PC-9 (cell line): Measurements from ENCODE around the gene MLIP. TPM values are rescaled to one million over a fixed set of nuclear protein-coding genes. Genes with fewer than 3 reads are reported as not detected.

Experiments
- BruUV-seq: library from RNA; stranded (reverse); fragments of 400-500 nt; replicated peaks from 2 replicates; lab custom pipeline; 2021; lab: Mats Ljungman, UMichigan
- CTCF ChIA-PET: fragments of 300-600 bp; sonication (Branson Sonifier 250); formaldehyde crosslinking; loops from one replicate; lab custom pipeline; 2022; ENCODE audit warnings: antibody characterized with exemption; lab: Charles Lee
- POLR2A ChIA-PET: fragments of 300-600 bp; sonication (Branson Sonifier 250); formaldehyde crosslinking; loops from one replicate; lab custom pipeline; 2022; ENCODE audit warnings: antibody characterized with exemption; ENCODE audit not compliant: unreplicated experiment; lab: Charles Lee
- DNase-seq, 2 experiments: peaks; one replicate each; pipeline versions ENCODE4 v3.0.0 to v3.0.0-alpha.2; 2015 to 2022; ENCODE audit warnings: mixed read lengths in 1 of 2
- H2AFZ ChIP-seq: fragments of 200-600 bp; sonication (generic); 2 replicates; pipeline ENCODE4 v1.8.1; 2017; ENCODE audit warnings: antibody characterized with exemption
- H3F3A ChIP-seq: fragments of 200-600 bp; sonication (generic); 2 replicates; pipeline ENCODE4 v1.8.1; 2017; ENCODE audit warnings: antibody characterized with exemption, mild to moderate bottlenecking, low read depth; ENCODE audit not compliant: insufficient read depth
- H3K27ac ChIP-seq: fragments of 200-600 bp; sonication (generic); 2 replicates; pipeline ENCODE4 v1.6.1; 2016; ENCODE audit warnings: mixed run types
- H3K27me3 ChIP-seq: fragments of 200-600 bp; sonication (generic); 2 replicates; pipeline ENCODE4 v1.6.1; 2016; ENCODE audit warnings: low read depth, mixed run types; ENCODE audit not compliant: insufficient read depth
- H3K36me3 ChIP-seq: fragments of 200-600 bp; sonication (generic); 2 replicates; pipeline ENCODE4 v1.6.1; 2016; ENCODE audit warnings: low read depth, mixed run types
- H3K4me1 ChIP-seq: fragments of 200-600 bp; sonication (generic); replicated peaks from 2 replicates; pipeline ENCODE4 v1.6.1; 2016; ENCODE audit warnings: mixed run types; ENCODE audit not compliant: insufficient read depth
- H3K4me2 ChIP-seq: fragments of 200-600 bp; sonication (generic); 2 replicates; pipeline ENCODE4 v1.6.1; 2017; ENCODE audit warnings: mixed run types
- H3K4me3 ChIP-seq: fragments of 200-600 bp; sonication (generic); 2 replicates; pipeline ENCODE4 v1.6.1; 2016; ENCODE audit warnings: mixed run types
- H3K79me2 ChIP-seq: fragments of 200-600 bp; sonication (generic); 2 replicates; pipeline ENCODE4 v1.6.1; 2017; ENCODE audit warnings: low read depth, mixed run types
- H3K9me2 ChIP-seq: fragments of 200-600 bp; sonication (generic); 2 replicates; pipeline ENCODE4 v1.8.1; 2017; ENCODE audit warnings: mild to moderate bottlenecking; ENCODE audit not compliant: insufficient read depth
- H3K9me3 ChIP-seq: fragments of 200-600 bp; sonication (generic); 2 replicates; pipeline ENCODE4 v1.8.1; 2016; ENCODE audit warnings: low read depth; ENCODE audit not compliant: insufficient read depth
- H4K20me1 ChIP-seq: fragments of 200-600 bp; sonication (generic); 2 replicates; pipeline ENCODE4 v1.8.1; 2017; ENCODE audit not compliant: insufficient read depth
- EZH2 ChIP-seq: fragments of 200-600 bp; sonication (generic); IDR thresholded peaks from 2 replicates; pipeline ENCODE4 v1.8.0; 2017; ENCODE audit warnings: antibody characterized with exemption, low read depth
- intact Hi-C: fragments of 100-400 bp; cut with micrococcal nuclease; formaldehyde crosslinking; loops from one replicate; pipeline ENCODE4 v1.10.0; 2022; ENCODE audit not compliant: unreplicated experiment
- total RNA-seq: library from RNA; stranded (reverse); gene quantifications from 2 replicates; pipeline ENCODE4 v1.2.3, GENCODE V29; 2021
- TF ChIP-seq, protein P1 (sequence below): fragments of 200-600 bp; sonication (generic); conservative IDR thresholded peaks from 2 replicates; pipeline ENCODE4 v1.6.1; 2017; ENCODE audit warnings: mixed run types, antibody characterized with exemption, mild to moderate bottlenecking, moderate library complexity

MLIP gene
- total RNA-seq, 1 experiment from 2014 or later: 0.79 TPM

DNA sequence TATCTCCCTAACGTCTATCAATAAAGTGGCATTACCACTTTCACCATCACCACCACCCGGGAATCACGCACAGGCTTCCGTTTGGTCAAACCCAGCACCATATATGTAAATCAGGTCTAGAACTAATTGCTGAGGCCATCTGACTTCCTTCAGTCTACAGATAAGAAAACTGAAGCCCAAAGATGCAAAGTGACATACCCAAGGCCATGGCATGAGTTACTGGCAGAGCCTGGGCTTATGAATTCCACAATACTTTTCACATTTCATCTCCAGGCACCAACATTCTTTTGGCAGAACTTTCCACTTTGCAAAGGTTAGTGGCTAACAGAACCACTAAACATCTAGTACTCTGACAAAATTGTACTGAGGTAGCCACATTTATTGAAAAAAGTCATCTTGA, 132.5 kb downstream of the MLIP start:
- TF ChIP-seq EZH2: no peak
- TF ChIP-seq, protein P1, sequence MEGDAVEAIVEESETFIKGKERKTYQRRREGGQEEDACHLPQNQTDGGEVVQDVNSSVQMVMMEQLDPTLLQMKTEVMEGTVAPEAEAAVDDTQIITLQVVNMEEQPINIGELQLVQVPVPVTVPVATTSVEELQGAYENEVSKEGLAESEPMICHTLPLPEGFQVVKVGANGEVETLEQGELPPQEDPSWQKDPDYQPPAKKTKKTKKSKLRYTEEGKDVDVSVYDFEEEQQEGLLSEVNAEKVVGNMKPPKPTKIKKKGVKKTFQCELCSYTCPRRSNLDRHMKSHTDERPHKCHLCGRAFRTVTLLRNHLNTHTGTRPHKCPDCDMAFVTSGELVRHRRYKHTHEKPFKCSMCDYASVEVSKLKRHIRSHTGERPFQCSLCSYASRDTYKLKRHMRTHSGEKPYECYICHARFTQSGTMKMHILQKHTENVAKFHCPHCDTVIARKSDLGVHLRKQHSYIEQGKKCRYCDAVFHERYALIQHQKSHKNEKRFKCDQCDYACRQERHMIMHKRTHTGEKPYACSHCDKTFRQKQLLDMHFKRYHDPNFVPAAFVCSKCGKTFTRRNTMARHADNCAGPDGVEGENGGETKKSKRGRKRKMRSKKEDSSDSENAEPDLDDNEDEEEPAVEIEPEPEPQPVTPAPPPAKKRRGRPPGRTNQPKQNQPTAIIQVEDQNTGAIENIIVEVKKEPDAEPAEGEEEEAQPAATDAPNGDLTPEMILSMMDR: no peak
- Histone ChIP-seq H3K79me2 (no peaks in the 10 kb centered on the region), H3K4me3 (no peak overlapping the region), H3K36me3 (no peaks in the 10 kb centered on the region), H4K20me1 (no peaks in the 10 kb centered on the region), H3K27ac (no peak overlapping the region), H2AFZ (no peak overlapping the region), H3K9me2 (no peaks in the 10 kb centered on the region), H3K9me3 (no peaks in the 10 kb centered on the region), H3K4me2 (no peak overlapping the region), H3K27me3 (no peaks in the 10 kb centered on the region), H3F3A (no peaks in the 10 kb centered on the region), H3K4me1 (no peaks in the 10 kb centered on the region)
- CTCF ChIA-PET: no interaction called here
- DNase-seq: no peak
- no TSS peak for BruUV-seq
- POLR2A ChIA-PET: no interaction called here
- intact Hi-C loops: no loop called here

DNA sequence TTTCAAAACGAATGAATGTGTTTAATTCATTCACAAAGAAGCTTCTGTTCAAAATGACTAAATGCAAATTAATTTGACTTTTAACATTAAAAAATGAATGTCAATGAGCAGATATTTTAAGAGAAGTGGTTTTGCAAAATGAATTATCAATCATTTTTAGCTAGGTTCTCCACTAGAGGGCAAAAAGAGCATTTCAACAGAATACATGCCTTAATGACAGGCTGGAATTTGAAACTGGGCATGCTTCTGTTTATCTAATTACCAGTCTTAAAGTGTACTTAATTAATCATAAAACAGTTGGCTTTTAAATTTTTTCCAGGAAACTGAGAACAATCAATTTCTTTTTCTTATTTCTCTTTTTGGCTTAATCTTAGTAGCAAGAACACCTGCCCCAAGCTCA, 133.2 kb downstream of the MLIP start:
- Histone ChIP-seq H2AFZ (no peak overlapping the region), H3K4me3 (no peak overlapping the region), H3K4me1 (no peaks in the 10 kb centered on the region), H3K4me2 (no peak overlapping the region), H4K20me1 (no peaks in the 10 kb centered on the region), H3K36me3 (no peaks in the 10 kb centered on the region), H3K27ac (no peak overlapping the region), H3K9me2 (no peaks in the 10 kb centered on the region), H3K9me3 (no peaks in the 10 kb centered on the region), H3K79me2 (no peaks in the 10 kb centered on the region), H3F3A (no peaks in the 10 kb centered on the region), H3K27me3 (no peaks in the 10 kb centered on the region)
- no TSS peak for BruUV-seq
- DNase-seq: no peak
- CTCF ChIA-PET: no interaction called here
- TF ChIP-seq, protein P1: peak; percentile 73
- TF ChIP-seq EZH2: no peak
- POLR2A ChIA-PET: no interaction called here
- intact Hi-C loops: no loop called here

DNA sequence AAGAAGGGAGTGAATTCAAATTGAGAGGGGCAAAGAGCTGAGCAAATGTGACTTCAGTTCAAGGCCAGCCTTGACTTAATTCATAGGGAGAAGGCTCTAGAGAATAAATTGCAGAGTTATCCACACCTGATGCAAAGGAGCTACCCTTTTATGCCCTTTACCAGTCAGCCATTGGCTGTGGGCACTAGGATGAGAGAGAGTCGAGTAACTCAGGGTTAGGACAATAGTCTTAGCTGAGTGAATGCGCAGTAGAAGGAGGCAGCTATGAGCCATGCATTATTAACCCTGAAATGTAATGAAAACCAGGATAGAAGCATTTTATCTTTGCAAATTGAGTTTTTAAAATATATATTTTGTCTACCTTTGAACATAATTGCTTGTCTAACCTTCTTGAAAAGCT, 134.0 kb downstream of the MLIP start:
- H3K36me3 ChIP-seq: no peaks in the 10 kb centered on the region
- no peaks in the 10 kb centered on the region for H3K9me3 ChIP-seq
- no peaks in the 10 kb centered on the region for H3F3A ChIP-seq
- no peak overlapping the region for H2AFZ ChIP-seq
- no peak overlapping the region for H3K4me3 ChIP-seq
- CTCF ChIA-PET: no interaction called here
- no peaks in the 10 kb centered on the region for H4K20me1 ChIP-seq
- POLR2A ChIA-PET: interaction anchor here (0.6 kb wide), 1 partner anchor 259 kb away, joined by 5 read pairs; no protein-coding TSS in a partner anchor
- H3K27ac ChIP-seq: no peak overlapping the region
- DNase-seq: no peak
- H3K79me2 ChIP-seq: no peaks in the 10 kb centered on the region
- no peak overlapping the region for H3K4me2 ChIP-seq
- H3K9me2 ChIP-seq: no peaks in the 10 kb centered on the region
- H3K4me1 ChIP-seq: no peaks in the 10 kb centered on the region
- no peaks in the 10 kb centered on the region for H3K27me3 ChIP-seq
- TF ChIP-seq, protein P1: no peak
- no peak for TF ChIP-seq EZH2
- intact Hi-C loops: no loop called here
- BruUV-seq: no TSS peak
